ENCODE data around the gene RPL13A. TPM values are rescaled to one million over a fixed set of nuclear protein-coding genes. Genes with fewer than 3 reads are reported as not detected.

Gene RPL13A
- total RNA-seq, 1 experiment from 2014 or later, result 7,406 TPM

Small RNA genes within 50 kb of the gene (small RNA-seq; reads per million reads assigned to genes)
- gene COX6CP7 (not detected), gene MIR150 (0.29 reads per million), gene SNORD32A (not detected), gene SNORD33 (not detected), gene SNORD34 (not detected), gene SNORD35A (not detected), gene SNORD35B (not detected)

Other genes with a start within 250 kb of the RPL13A start
- 0.26 TPM in 1 of 2 replicates, not detected in the other for gene SLC6A16, start 162.4 kb upstream of the RPL13A start, total RNA-seq (2014; rRNA removed; shearing (Covaris generic))
- not detected in 2 replicates for gene CD37, start 152.2 kb upstream of the RPL13A start, total RNA-seq (2014; rRNA removed; shearing (Covaris generic))
- gene TEAD2, start 125.2 kb upstream of the RPL13A start, total RNA-seq (2014; rRNA removed; shearing (Covaris generic)), result 27.2 and 28.6 TPM in 2 replicates
- gene DKKL1, start 123.7 kb upstream of the RPL13A start, total RNA-seq (2014; rRNA removed; shearing (Covaris generic)), result 0.18 and 0.53 TPM in 2 replicates
- gene KASH5, start 99.4 kb upstream of the RPL13A start, total RNA-seq (2014; rRNA removed; shearing (Covaris generic)), result not detected in 2 replicates
- not detected in 2 replicates for gene PTH2, start 64.2 kb upstream of the RPL13A start, total RNA-seq (2014; rRNA removed; shearing (Covaris generic))
- not detected in 2 replicates for gene GFY, start 62.2 kb upstream of the RPL13A start, total RNA-seq (2014; rRNA removed; shearing (Covaris generic))
- 0.13 and 0.18 TPM in 2 replicates for gene SLC17A7, start 46.1 kb upstream of the RPL13A start, total RNA-seq (2014; rRNA removed; shearing (Covaris generic))
- 337 and 351 TPM in 2 replicates for gene PIH1D1, start 35.8 kb upstream of the RPL13A start, total RNA-seq (2014; rRNA removed; shearing (Covaris generic))
- gene ALDH16A1, start 34.4 kb upstream of the RPL13A start, total RNA-seq (2014; rRNA removed; shearing (Covaris generic)), result 214 and 224 TPM in 2 replicates
- 1.6 and 2.1 TPM in 2 replicates for gene FLT3LG, start 13.4 kb upstream of the RPL13A start, total RNA-seq (2014; rRNA removed; shearing (Covaris generic))
- gene RPS11, start 8.8 kb downstream of the RPL13A start, total RNA-seq (2014; rRNA removed; shearing (Covaris generic)), result 5,724 and 5,984 TPM in 2 replicates
- gene FCGRT, start 25.1 kb downstream of the RPL13A start, total RNA-seq (2014; rRNA removed; shearing (Covaris generic)), result 150 and 176 TPM in 2 replicates
- 17.6 and 25.6 TPM in 2 replicates for gene RCN3, start 40.4 kb downstream of the RPL13A start, total RNA-seq (2014; rRNA removed; shearing (Covaris generic))
- gene NOSIP, start 92.9 kb downstream of the RPL13A start, total RNA-seq (2014; rRNA removed; shearing (Covaris generic)), result 247 and 262 TPM in 2 replicates
- gene PRRG2, start 93.7 kb downstream of the RPL13A start, total RNA-seq (2014; rRNA removed; shearing (Covaris generic)), result 25.8 and 26.3 TPM in 2 replicates
- 15.0 and 15.3 TPM in 2 replicates for gene PRR12, start 103.6 kb downstream of the RPL13A start, total RNA-seq (2014; rRNA removed; shearing (Covaris generic))
- gene RRAS, start 152.5 kb downstream of the RPL13A start, total RNA-seq (2014; rRNA removed; shearing (Covaris generic)), result 33.1 and 45.2 TPM in 2 replicates
- gene SCAF1, start 154.6 kb downstream of the RPL13A start, total RNA-seq (2014; rRNA removed; shearing (Covaris generic)), result 58.6 and 67.6 TPM in 2 replicates
- gene IRF3, start 178.2 kb downstream of the RPL13A start, total RNA-seq (2014; rRNA removed; shearing (Covaris generic)), result 380 and 432 TPM in 2 replicates
- gene BCL2L12, start 178.3 kb downstream of the RPL13A start, total RNA-seq (2014; rRNA removed; shearing (Covaris generic)), result 78.2 and 100 TPM in 2 replicates
- 922 and 995 TPM in 2 replicates for gene PRMT1, start 189.7 kb downstream of the RPL13A start, total RNA-seq (2014; rRNA removed; shearing (Covaris generic))
- 9.2 and 10.0 TPM in 2 replicates for gene ADM5, start 202.0 kb downstream of the RPL13A start, total RNA-seq (2014; rRNA removed; shearing (Covaris generic))
- 0.47 and 1.4 TPM in 2 replicates for gene CPT1C, start 203.5 kb downstream of the RPL13A start, total RNA-seq (2014; rRNA removed; shearing (Covaris generic))

All from HT-29 (cell line).